Nephron (organoid): ENCODE measurements around the gene PAX9.

ENCODE experiments used
- H3K27ac Mint-ChIP-seq, 3 experiments: 2 replicates each; pipeline ENCODE4 v1.8.0; 2020; ENCODE audit warnings: mixed read lengths in 3 of 3, mild to moderate bottlenecking in 2 of 3, moderate library complexity in 1 of 3
- H3K27me3 Mint-ChIP-seq: 2 replicates; pipeline ENCODE4 v1.8.0; 2021; ENCODE audit warnings: low read depth, mild to moderate bottlenecking, moderate library complexity, mixed read lengths
- H3K36me3 Mint-ChIP-seq: 2 replicates; pipeline ENCODE4 v1.8.0; 2020; ENCODE audit warnings: low read depth, mixed read lengths
- H3K4me1 Mint-ChIP-seq: 2 replicates; pipeline ENCODE4 v1.8.0; 2020; ENCODE audit warnings: mixed read lengths
- H3K4me3 Mint-ChIP-seq, 3 experiments: 2 replicates each; pipeline ENCODE4 v1.8.0; 2020; ENCODE audit warnings: mild to moderate bottlenecking in 3 of 3, mixed read lengths in 3 of 3, moderate library complexity in 2 of 3
- H3K9me3 Mint-ChIP-seq: 2 replicates; pipeline ENCODE4 v1.8.0; 2020; ENCODE audit warnings: mixed read lengths
- TF ChIP-seq, protein P1 (sequence below), 3 experiments: fragments of 200-600 bp; sonication (generic); IDR thresholded peaks; one replicate each; pipeline ENCODE4 v1.5.0; 2021; ENCODE audit warnings: antibody characterized with exemption in 3 of 3; ENCODE audit not compliant: unreplicated experiment in 3 of 3

PAX9 gene

GRCh38 chr14:36666416-36667206 lies 5.0 kb downstream of the PAX9 start:
- peaks cover 25% of the 10 kb centered on the region for H3K4me1 Mint-ChIP-seq
- no peaks in the 10 kb centered on the region for H3K9me3 Mint-ChIP-seq
- no peaks in the 10 kb centered on the region for H3K36me3 Mint-ChIP-seq
- TF ChIP-seq, protein P1, sequence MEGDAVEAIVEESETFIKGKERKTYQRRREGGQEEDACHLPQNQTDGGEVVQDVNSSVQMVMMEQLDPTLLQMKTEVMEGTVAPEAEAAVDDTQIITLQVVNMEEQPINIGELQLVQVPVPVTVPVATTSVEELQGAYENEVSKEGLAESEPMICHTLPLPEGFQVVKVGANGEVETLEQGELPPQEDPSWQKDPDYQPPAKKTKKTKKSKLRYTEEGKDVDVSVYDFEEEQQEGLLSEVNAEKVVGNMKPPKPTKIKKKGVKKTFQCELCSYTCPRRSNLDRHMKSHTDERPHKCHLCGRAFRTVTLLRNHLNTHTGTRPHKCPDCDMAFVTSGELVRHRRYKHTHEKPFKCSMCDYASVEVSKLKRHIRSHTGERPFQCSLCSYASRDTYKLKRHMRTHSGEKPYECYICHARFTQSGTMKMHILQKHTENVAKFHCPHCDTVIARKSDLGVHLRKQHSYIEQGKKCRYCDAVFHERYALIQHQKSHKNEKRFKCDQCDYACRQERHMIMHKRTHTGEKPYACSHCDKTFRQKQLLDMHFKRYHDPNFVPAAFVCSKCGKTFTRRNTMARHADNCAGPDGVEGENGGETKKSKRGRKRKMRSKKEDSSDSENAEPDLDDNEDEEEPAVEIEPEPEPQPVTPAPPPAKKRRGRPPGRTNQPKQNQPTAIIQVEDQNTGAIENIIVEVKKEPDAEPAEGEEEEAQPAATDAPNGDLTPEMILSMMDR (IDR thresholded peaks at IDR 0.05; ENCODE audit: unreplicated experiment in 3 of 3), result no peak
- H3K4me3 Mint-ChIP-seq, result peak overlapping the region; percentile 43 to 72 (median 66)
- H3K27me3 Mint-ChIP-seq, result peaks cover 95% of the 10 kb centered on the region
- no peak overlapping the region for H3K27ac Mint-ChIP-seq

DNA sequence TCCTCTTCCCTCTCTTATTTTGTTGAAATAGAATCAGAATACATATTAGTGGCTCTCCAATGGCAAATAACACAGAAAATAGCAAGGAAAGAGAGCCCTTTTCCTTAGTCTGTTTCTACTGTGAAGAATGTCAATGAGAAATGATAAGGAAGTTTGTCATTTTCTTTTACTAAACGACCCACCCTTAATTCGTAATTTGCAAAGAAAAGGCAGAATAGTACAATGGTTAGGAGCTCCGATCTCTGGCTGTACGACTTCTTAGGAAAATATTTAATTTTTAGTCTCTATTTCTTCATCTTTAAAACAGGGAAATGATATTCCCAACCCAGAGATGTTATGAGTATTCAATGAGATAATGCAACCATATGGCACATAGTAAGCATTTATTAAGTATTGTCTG lies 6.0 kb downstream of the PAX9 start:
- TF ChIP-seq, protein P1 (IDR thresholded peaks at IDR 0.05; ENCODE audit: unreplicated experiment in 3 of 3), result no peak
- H3K4me1 Mint-ChIP-seq, result peaks cover 16% of the 10 kb centered on the region
- no peaks in the 10 kb centered on the region for H3K36me3 Mint-ChIP-seq
- H3K27me3 Mint-ChIP-seq, result peaks cover 94% of the 10 kb centered on the region
- H3K9me3 Mint-ChIP-seq, result no peaks in the 10 kb centered on the region
- no peak overlapping the region for H3K27ac Mint-ChIP-seq
- peak overlapping the region; percentile 3 to 33 (median 29) for H3K4me3 Mint-ChIP-seq

DNA sequence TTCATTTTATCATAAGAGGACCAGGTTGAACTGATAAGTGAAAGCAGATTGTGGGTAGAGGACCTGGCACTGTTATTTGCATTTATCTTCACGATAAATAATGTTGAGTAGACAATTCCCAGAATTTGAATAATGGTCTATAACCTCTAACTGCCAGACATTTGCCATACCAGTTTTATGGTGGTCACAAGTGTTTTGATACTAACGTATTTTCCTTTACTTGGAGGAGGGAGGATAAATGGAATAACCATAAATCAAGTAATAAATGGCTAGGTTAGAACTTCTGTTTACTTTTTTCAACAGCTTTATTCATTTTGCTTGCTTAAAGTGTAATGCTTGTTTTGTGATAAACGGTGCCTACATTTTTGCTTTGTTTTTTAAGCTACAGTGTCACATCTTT lies 9.5 kb downstream of the PAX9 start:
- no peaks in the 10 kb centered on the region for H3K36me3 Mint-ChIP-seq
- TF ChIP-seq, protein P1 (IDR thresholded peaks at IDR 0.05; ENCODE audit: unreplicated experiment in 3 of 3), result no peak
- H3K9me3 Mint-ChIP-seq, result no peaks in the 10 kb centered on the region
- H3K27ac Mint-ChIP-seq, result no peak overlapping the region
- H3K4me3 Mint-ChIP-seq, result no peak overlapping the region
- peaks cover 91% of the 10 kb centered on the region for H3K27me3 Mint-ChIP-seq
- no peaks in the 10 kb centered on the region for H3K4me1 Mint-ChIP-seq

GRCh38 chr14:36672095-36672494 lies 10.4 kb downstream of the PAX9 start:
- TF ChIP-seq, protein P1 (IDR thresholded peaks at IDR 0.05; ENCODE audit: unreplicated experiment in 3 of 3), result no peak
- H3K9me3 Mint-ChIP-seq, result no peaks in the 10 kb centered on the region
- H3K36me3 Mint-ChIP-seq, result no peaks in the 10 kb centered on the region
- H3K27ac Mint-ChIP-seq, result no peak overlapping the region
- no peaks in the 10 kb centered on the region for H3K4me1 Mint-ChIP-seq
- H3K4me3 Mint-ChIP-seq, result no peak overlapping the region
- H3K27me3 Mint-ChIP-seq, result peaks cover 92% of the 10 kb centered on the region

- Mint-ChIP-seq H3K9me3 (no peaks in the 10 kb centered on the region), H3K4me3 (no peak overlapping the region), H3K27ac (no peak overlapping the region), H3K27me3 (peaks cover 82% of the 10 kb centered on the region), H3K4me1 (no peaks in the 10 kb centered on the region), H3K36me3 (no peaks in the 10 kb centered on the region)
- TF ChIP-seq, protein P1 (IDR thresholded peaks at IDR 0.05; ENCODE audit: unreplicated experiment in 3 of 3), result no peak
These were observed 13.0 kb downstream of the PAX9 start for GRCh38 chr14:36674659-36675058.

GRCh38 chr14:36675581-36675980 lies 13.9 kb downstream of the PAX9 start:
- no peak overlapping the region for H3K4me3 Mint-ChIP-seq
- H3K36me3 Mint-ChIP-seq, result no peaks in the 10 kb centered on the region
- no peaks in the 10 kb centered on the region for H3K4me1 Mint-ChIP-seq
- TF ChIP-seq, protein P1 (IDR thresholded peaks at IDR 0.05; ENCODE audit: unreplicated experiment in 3 of 3), result no peak
- H3K27ac Mint-ChIP-seq, result no peak overlapping the region
- H3K27me3 Mint-ChIP-seq, result peaks cover 77% of the 10 kb centered on the region
- no peaks in the 10 kb centered on the region for H3K9me3 Mint-ChIP-seq
